ENCODE results near the gene MYL11.
"Not testable (repeated sequence)": the region's sequence is repeated elsewhere in the genome, so short reads cannot be mapped to it uniquely, and the experiment has no call there.

The MYL11 gene

GRCh38 chr16:30374538-30374937 lies at the start of gene MYL11:
TSS of gene MYL11 (plus strand) at chr16:30374802. CDS start at chr16:30374858, 56 bp downstream.
- DNase-seq = no peak

GRCh38 chr16:30334473-30334989 lies 40.1 kb upstream of the MYL11 start:
- DNase-seq = peak in 16 of 56 donors; percentile 6 to 65 (median 34)

- DNase-seq = peak in 49 of 56 donors; percentile 24 to 90 (median 67)
These were observed 39.5 kb upstream of the MYL11 start for GRCh38 chr16:30335028-30335597.

DNA sequence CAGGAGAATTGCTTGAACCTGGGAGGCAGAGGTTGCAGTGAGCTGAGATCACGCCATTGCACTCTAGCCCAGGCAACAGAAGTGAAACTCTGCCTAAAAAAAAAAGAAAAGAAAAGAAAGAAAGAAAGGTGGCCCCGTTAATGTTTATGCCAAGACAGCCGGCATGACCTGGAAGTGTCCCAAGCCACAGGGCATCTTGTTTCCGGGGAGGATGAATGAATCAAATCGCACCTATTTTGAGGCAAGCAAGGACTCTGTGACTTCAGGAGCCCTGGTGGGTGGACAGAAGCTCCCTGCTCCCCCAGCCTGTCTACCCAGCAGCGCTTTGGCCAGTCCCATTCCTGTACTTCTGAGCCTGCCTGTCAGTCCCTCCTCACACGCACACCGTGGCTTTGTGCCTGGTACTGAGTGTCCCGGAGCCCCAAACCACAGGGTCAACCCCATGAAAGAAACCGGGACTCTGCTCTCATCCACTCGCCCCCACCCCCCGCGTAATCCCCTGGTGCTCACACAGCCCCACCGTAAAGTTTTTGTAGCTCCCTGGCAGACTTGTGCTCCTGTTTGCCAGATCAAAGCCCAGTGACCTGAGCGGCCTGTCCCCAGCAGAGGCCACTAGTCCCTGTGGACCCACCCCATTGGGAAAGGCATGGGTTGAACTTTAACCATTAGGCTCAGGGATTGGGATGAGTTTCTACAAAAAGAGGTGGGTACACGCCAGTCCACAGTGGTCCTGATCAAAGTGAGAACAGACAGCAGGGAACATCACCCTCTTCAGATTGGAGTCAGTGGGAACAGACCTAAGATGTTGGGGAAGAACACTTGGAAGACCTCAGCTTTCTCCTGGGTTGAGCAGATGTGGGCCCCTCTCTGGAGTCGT lies 38.8 kb upstream of the MYL11 start:
- peak in 4 of 56 donors; percentile 19 to 46 (median 33) for DNase-seq

GRCh38 chr16:30337964-30338357 lies 36.6 kb upstream of the MYL11 start:
- not testable (repeated sequence) for DNase-seq

GRCh38 chr16:30338715-30339114 lies 35.9 kb upstream of the MYL11 start:
- DNase-seq = not testable (repeated sequence)

- DNase-seq = peak in 5 of 56 donors; percentile 13 to 45 (median 17)
These were observed 34.0 kb upstream of the MYL11 start for GRCh38 chr16:30340621-30341020.

DNA sequence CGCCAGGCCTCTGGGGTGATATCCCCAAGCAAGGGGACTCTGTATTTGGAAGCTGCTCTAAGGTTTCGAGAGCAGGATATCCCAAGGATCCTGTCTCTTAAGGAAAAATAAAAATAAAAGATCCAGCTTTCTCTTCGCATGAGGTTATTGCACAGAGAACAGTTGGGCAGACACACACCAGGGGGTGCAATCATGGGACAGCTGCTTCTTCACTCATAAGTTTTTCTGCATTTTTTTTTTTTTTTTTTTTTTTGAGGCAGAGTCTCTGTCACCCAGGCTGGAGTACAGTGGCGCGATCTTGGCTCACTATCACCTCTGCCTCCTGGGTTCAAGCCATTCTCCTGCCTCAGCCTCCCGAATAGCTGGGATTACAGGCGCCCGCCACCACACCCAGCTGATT lies 32.6 kb upstream of the MYL11 start:
- DNase-seq = not testable (repeated sequence)

- no peak for DNase-seq
These were observed 31.7 kb upstream of the MYL11 start for GRCh38 chr16:30342751-30343490.

- not testable (repeated sequence) for DNase-seq
These were observed 31.1 kb upstream of the MYL11 start for GRCh38 chr16:30343491-30343820.

GRCh38 chr16:30346286-30346685 lies 28.3 kb upstream of the MYL11 start:
- no peak for DNase-seq

DNA sequence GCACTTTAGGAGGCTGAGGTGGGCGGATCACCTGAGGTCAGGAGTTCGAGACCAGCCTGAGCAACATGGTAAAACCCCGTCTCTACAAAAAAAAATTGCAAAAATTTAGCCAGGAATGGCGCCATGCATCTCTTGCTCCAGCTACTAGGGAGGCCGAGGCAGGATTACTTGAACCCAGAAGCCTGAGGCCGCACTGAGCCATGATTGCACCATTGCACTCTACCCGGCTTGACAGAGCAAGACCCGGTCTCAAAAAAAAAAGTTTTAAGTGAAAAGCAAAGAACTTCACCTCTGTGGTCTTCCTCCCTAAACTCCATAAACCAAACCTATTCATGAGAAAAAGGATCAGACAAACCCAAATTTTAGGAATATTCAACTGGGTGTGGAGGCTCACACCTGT lies 26.5 kb upstream of the MYL11 start:
- no peak for DNase-seq

DNA sequence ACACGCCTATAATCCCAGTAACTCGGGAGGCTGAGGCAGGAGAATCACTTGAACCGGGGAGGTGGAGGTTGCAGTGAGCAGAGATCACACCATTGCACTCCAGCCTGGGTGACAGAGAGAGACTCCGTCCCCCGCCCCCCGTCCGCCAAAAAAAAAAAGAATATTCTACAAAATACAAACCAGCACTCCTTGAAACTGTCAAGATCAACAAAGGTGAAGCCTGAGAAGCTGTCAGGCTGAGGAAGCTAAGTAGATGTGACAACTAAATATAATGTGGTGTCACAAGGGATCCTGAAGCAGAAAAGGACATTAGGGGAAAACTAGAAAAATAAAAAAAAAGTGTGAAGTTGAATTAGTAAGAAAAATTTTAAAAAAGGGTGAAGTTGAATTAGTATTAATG lies 25.7 kb upstream of the MYL11 start:
- DNase-seq = no peak

DNA sequence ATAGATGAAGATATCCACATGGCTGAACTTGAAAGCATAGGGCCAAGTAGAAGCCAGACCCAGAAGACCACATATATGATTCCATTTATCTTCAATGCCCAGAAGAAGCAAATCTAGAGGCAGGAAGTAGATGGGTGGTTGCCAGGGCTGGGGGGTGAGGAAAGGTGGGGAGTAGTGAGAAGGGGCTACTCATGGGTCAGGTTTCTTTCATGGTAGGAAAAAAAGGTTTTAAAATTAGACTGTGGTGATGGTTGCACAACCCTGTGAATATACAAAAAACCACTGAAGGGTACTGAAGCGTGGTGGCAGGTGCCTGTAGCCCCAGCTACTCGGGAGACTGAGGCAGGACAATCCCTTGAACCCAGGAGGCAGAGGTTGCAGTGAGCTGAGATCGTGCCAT lies 24.9 kb upstream of the MYL11 start:
- DNase-seq = no peak

DNA sequence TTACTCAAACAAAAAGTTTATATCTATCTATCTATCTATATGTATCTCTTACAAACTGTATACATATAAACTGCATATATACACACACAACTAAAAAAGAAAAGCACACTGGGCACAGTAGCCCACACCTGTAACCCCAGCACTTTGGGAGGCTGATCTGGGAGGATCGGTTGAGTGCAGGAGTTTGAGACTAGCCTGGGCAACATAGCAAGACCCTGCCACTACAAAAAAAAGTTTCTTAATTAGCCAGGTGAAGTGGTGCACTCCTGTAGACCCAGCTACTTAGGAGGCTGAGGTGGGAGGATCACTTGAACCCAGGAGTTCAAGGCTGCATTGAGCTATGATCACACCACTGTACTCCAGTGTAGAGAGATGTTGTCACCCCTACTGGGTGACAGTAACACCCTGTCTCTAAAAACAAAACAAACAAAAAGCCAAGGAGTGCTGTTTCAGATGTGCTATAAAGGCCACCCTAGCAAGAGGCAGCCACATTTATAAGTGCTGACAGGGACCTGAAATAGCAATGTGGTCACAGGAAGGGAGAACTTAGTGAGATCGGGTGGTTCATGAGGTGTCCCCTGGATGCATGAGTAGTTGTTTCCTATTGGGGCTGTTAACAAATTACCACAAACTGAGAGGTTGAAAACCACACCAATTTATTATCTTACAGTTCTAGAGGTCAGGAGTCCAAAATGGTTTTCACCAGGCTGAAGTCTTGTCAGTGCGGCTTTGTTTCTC lies 24.3 kb upstream of the MYL11 start:
- DNase-seq = no peak

DNA sequence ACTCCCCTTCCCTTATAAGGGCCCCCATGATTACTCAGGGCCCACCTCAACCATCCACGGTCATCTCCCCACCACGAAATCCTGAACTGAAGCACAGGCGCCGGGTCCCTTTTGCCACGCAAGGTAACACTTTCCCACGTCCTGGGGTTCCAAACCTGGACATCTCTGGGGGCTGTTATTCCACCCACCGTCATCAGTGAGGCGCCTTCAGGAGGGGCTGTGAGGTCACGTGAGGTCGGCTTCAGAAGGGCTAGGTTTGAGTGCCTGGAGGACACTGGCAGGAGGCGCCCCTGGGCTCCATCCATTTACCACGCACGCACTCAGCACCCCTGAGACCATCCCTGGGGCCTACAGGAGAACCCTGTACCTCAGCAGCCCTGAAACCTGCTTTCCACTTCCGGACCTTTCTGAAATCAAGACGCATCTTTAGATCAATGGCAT lies 23.6 kb upstream of the MYL11 start:
- DNase-seq = no peak

DNA sequence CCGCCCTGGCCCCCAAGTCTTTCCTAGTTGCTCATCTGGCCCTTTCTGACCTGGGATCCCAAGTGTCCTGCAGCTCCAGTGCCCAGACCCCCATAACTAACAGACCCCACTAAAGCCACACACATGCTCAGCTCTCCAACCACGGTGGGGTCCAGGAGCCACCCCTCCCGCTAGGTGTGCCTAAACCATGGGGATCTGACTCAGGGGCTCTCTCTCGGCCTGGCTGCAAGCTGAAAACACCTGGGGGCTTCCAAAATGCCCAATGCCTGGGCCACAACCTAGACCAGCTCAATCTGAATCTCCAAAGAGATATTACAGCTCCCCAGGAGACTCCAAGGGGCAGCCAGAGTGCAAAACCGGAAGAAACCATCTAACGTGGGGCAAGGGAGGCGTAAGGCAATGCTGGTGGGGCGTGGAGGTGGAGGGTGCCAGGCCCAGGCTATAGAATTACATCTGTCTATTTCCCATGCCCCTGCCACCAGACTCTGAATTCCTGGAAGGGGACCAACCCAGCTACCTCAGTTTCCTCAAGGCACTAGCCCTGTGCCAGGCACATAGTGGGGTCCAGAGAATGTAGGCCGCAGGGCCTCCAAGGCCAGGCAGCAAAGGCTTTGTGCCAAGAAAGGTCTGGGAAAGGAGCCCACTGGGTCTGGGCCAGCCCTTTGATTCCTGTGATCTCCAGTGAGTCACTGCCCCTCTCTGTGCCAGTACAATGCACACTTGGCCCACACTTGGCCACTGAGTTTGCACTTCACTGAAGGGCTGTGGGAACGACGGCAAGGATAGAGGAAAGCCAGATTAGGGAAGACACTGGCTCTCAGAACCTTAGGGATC lies 22.8 kb upstream of the MYL11 start:
- peak in 52 of 56 donors; percentile 22 to 92 (median 70) for DNase-seq

DNA sequence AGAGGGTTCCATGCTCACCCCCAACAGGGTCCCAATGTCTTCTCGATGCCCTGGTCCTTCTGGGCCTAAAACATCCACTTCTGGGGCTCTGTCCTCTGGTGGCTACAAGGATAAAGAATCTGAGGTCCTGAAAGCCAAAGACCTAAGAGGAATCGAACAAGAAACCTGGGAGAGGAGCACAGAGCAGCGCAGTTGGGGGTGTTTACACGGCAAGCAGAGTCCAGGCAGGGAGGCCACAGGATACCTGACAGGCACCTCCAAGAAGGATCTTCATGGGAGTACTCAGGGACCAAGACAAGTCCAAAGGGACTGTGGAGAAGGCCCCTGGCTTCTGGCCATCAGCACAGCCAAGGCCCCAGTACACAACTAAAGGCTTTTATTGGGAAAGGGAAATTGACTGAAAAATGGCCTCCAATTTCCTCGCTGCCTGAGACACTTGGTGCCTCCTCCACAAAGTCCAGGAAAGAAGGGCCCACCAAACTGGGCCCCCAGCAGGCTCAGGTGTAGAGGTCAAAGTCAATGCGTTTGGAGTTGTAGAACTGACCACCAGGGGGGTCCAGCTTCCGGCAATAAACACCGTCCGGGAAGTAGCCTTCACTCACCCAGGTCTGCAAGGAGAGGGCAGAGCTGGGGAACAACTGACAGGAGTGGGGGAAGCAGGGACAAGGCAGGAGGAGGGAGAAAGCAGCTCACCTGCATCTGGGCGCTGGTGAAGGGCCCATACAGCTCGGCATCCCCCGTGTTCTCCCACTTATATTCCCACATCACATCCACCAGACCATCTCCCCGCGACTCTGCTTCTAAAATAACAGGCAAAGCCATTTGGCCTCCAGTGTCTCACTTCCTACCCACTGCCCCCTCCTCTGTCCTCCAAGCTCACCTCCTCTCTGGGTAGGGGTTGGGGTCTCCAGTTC lies 21.9 kb upstream of the MYL11 start:
- DNase-seq = no peak
